Pancreas (tissue), 10 donors: ENCODE results near the gene SYTL3. TPM values are rescaled to one million over a fixed set of nuclear protein-coding genes. Genes with fewer than 3 reads are reported as not detected.

Source experiments
- ATAC-seq, 4 donors: fragments of 200-7000 bp; cut with Tn5 transposase; one replicate each; pipeline versions ENCODE4 v1.8.0 to v1.9.1; 2020; ENCODE audit warnings: mild to moderate bottlenecking in 4 of 4, moderate library complexity in 4 of 4
- DNase-seq, 6 donors: peaks; one replicate each; pipeline ENCODE4 v3.0.0-alpha.2; 2020
- FAIRE-seq: peaks from 2 replicates; lab custom pipeline; 2012; peaks lifted over from hg19 to GRCh38; lab: Jason Lieb, UNC
- H3K27ac ChIP-seq, 4 donors: fragments of 200-600 bp; sonication (generic); 1 replicate in 3 of 4; 2 replicates in 1 of 4; pipeline versions ENCODE4 v1.5.0 to v1.8.0; 2020
- H3K27me3 ChIP-seq, 4 donors: fragments of 200-600 bp; one replicate each; pipeline ENCODE4 v1.8.0; 2021
- H3K36me3 ChIP-seq, 3 donors: fragments of 200-600 bp; sonication (generic) in 1 of 3; one replicate each; pipeline versions ENCODE4 v1.5.0 to v1.8.0; 2020 to 2021
- H3K4me1 ChIP-seq, 3 donors: fragments of 200-600 bp; one replicate each; pipeline ENCODE4 v1.8.0; 2021
- H3K4me3 ChIP-seq, 4 donors: fragments of 200-600 bp; sonication (generic) in 2 of 4; one replicate each; pipeline versions ENCODE4 v1.5.0 to v1.8.0; 2020 to 2021
- H3K9me3 ChIP-seq, 4 donors: fragments of 200-600 bp; one replicate each; pipeline ENCODE4 v1.8.0; 2021
- CTCF ChIP-seq, 4 donors: fragments of 200-600 bp; sonication (generic) in 3 of 4; IDR thresholded peaks; one replicate each; pipeline versions ENCODE4 v1.5.0 to v1.8.0; 2021; ENCODE audit warnings: antibody characterized with exemption in 4 of 4
- WGBS, 2 donors: extraction: QIAGEN DNeasy Blood & Tissue Kit; methylation state at CpG; one replicate each; pipeline ENCODE4 v1.1.7; 2013; 5-methylcytosine and 5-hydroxymethylcytosine counted together
- intact Hi-C, 3 donors: fragments of 100-400 bp; cut with DNase I; formaldehyde crosslinking; loops; one replicate each; pipeline versions ENCODE4 v1.11.1 to v1.14.2; 2022
- polyA plus RNA-seq, 2 donors: library from polyadenylated mRNA; stranded (reverse); fragments of 200-250 nt; gene quantifications; one replicate each; pipeline ENCODE4 v1.2.3, GENCODE V29; 2013
- total RNA-seq, 6 donors: library from RNA; stranded (reverse); fragmentation: NEBNext Ultra II Directional in 4 of 6; extraction: Animal tissue kit (Norgen Biotek cat#: 25700) in 4 of 6; gene quantifications; one replicate each; pipeline versions ENCODE4 v1.2.1 to v1.2.4, GENCODE V29; 2021 to 2023
- donor health status: healthy with polysubstance abuse.
- donor health status: DM: no; HTN: no; CAD: no; lungs with moderate emphysema.
- donor health status: DM: no; HTN: no; CAD: no.
- donor health status: control.
- donor health status: control.
- donor health status: Bipolar disorder and iron deficiency.
- donor health status: DM: yes; HTN: yes; CAD: no.
- donor health status: DM: no; HTN: no; CAD: no.
- donor health status: DM: no; HTN: no; CAD: no.
- donor health status: DM: yes; HTN: yes; CAD: no.

The SYTL3 gene
- total and polyA plus RNA-seq, 8 donors, result 0.28 to 1.9 (median 0.83) TPM

- FAIRE-seq (no peak), ATAC-seq (peak in 1 of 4 donors; percentile 68), DNase-seq (peak in 1 of 6 donors; percentile 29)
- Histone ChIP-seq H3K27ac (no peak overlapping the region), H3K27me3 (no peaks in the 10 kb centered on the region), H3K9me3 (no peaks in the 10 kb centered on the region), H3K4me1 (no peaks in the 10 kb centered on the region), H3K36me3 (peaks cover 10 to 54% (median 44%) of the 10 kb centered on the region in 3 donors), H3K4me3 (no peak overlapping the region)
- 71 to 75% methylated on average over 13 of the region's 13 CpGs for WGBS, 2 donors
- intact Hi-C loops, result no loop called here
- no peak for TF ChIP-seq CTCF (IDR thresholded peaks at IDR 0.05)
Measured at GRCh38 chr6:158765499-158766068, 115.7 kb downstream of the SYTL3 start.

- no peak for ATAC-seq
- H3K4me3 ChIP-seq, result no peak overlapping the region
- peaks cover 10 to 67% (median 48%) of the 10 kb centered on the region in 3 donors for H3K36me3 ChIP-seq
- intact Hi-C loops, result no loop called here
- no peaks in the 10 kb centered on the region for H3K9me3 ChIP-seq
- TF ChIP-seq CTCF (IDR thresholded peaks at IDR 0.05), result no peak
- no peak for FAIRE-seq
- H3K27ac ChIP-seq, result no peak overlapping the region
- DNase-seq, result no peak
- H3K4me1 ChIP-seq, result no peaks in the 10 kb centered on the region
- H3K27me3 ChIP-seq, result no peaks in the 10 kb centered on the region
- 88 to 90% methylated on average over 38 of the region's 38 CpGs for WGBS, 2 donors
Measured at GRCh38 chr6:158766621-158767455, 117.0 kb downstream of the SYTL3 start.

GRCh38 chr6:158767709-158768108 lies 117.9 kb downstream of the SYTL3 start:
- Histone ChIP-seq H3K4me1 (no peaks in the 10 kb centered on the region), H3K36me3 (peaks cover 10 to 76% (median 48%) of the 10 kb centered on the region in 3 donors), H3K4me3 (no peak overlapping the region), H3K9me3 (no peaks in the 10 kb centered on the region), H3K27me3 (no peaks in the 10 kb centered on the region), H3K27ac (no peak overlapping the region)
- ATAC-seq, result no peak
- WGBS, 2 donors, result 97 to 98% methylated on average over 6 of the region's 6 CpGs
- FAIRE-seq, result no peak
- intact Hi-C loops, result no loop called here
- no peak for DNase-seq
- TF ChIP-seq CTCF (IDR thresholded peaks at IDR 0.05), result no peak

- no peak for TF ChIP-seq CTCF (IDR thresholded peaks at IDR 0.05)
- no peak overlapping the region for H3K27ac ChIP-seq
- FAIRE-seq (no peak), ATAC-seq (no peak), DNase-seq (no peak)
- H3K9me3 ChIP-seq, result no peaks in the 10 kb centered on the region
- whole genome bisulfite sequencing, 2 donors, result 92 to 94% methylated on average over 8 of the region's 8 CpGs
- H3K4me1 ChIP-seq, result no peaks in the 10 kb centered on the region
- intact Hi-C loops, result no loop called here
- no peak overlapping the region for H3K4me3 ChIP-seq
- no peaks in the 10 kb centered on the region for H3K27me3 ChIP-seq
- H3K36me3 ChIP-seq, result peaks cover 10 to 83% (median 48%) of the 10 kb centered on the region in 3 donors
Measured at GRCh38 chr6:158768436-158768835, 118.6 kb downstream of the SYTL3 start.
